Regular cardiac myocyte (primary cell): ENCODE results near the gene NKD2. TPM values are rescaled to one million over a fixed set of nuclear protein-coding genes. Genes with fewer than 3 reads are reported as not detected.

ENCODE experiments used
- total RNA-seq: library from RNA; depleted of rRNA; stranded (reverse); fragments of >200 nt; gene quantifications from 2 replicates; pipeline ENCODE4 v1.2.3, GENCODE V29; 2014

The NKD2 gene, protein sequence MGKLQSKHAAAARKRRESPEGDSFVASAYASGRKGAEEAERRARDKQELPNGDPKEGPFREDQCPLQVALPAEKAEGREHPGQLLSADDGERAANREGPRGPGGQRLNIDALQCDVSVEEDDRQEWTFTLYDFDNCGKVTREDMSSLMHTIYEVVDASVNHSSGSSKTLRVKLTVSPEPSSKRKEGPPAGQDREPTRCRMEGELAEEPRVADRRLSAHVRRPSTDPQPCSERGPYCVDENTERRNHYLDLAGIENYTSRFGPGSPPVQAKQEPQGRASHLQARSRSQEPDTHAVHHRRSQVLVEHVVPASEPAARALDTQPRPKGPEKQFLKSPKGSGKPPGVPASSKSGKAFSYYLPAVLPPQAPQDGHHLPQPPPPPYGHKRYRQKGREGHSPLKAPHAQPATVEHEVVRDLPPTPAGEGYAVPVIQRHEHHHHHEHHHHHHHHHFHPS
- total RNA-seq = 1.2 and 9.3 TPM in 2 replicates

DNA sequence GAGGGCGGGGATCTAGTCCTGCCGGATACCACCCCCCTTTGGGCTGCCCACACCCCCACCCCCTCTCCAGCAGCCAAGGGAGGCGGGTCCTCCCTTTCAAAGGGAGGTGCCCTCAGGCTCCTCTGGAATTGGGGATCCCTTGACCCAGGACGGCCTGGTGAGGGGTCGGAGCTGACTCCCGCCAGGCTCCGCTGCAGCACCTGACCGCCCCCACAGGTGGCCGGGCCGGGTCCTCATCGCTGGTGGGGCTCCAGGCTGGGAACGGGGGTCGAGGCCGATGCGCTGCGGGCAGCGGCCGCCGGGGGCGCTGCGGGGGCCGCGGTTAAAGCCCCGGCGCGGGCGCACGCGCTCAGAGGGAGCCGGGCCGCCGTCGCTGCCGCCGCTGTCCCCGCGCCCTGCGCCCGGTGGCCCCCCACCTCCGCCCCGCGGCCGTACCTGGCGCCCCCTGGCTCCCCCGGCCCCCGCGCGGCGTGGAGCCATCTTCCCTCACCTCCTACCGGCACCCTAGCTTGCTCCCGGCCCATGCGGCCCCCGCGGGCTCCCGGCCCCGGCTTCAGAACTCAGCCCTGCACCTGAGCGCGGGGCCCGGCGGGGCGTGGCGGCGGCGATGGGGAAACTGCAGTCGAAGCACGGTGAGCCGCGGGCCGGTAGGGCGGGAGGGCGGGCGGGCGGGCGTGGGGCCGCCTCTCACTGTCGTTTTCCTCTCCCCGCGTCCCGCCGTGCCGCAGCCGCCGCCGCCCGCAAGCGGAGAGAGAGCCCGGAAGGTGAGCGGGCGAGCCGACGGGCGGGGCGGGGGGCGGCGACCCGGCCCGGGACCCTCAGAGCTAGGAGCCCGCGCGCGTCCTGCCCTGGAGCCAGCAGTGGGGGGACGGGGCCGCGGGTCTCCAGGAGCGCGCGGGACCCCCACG, at the start of gene NKD2:
Gene NKD2, plus strand, starts transcription at position 352 of the 908 bp plus-strand sequence. Its CDS starts 256 bp downstream, at position 608.

Other genes with a start within 250 kb of the NKD2 start
- gene ZDHHC11B, start 224.1 kb upstream of the NKD2 start, total RNA-seq = under 0.01 TPM in 1 of 2 replicates, not detected in the other
- gene ZDHHC11, start 157.8 kb upstream of the NKD2 start, total RNA-seq = 0.77 and 1.7 TPM in 2 replicates
- gene BRD9, start 116.0 kb upstream of the NKD2 start, total RNA-seq = 35.8 and 51.2 TPM in 2 replicates
- gene TRIP13, start 115.9 kb upstream of the NKD2 start, total RNA-seq = 7.0 and 73.8 TPM in 2 replicates
- gene SLC12A7, start 103.3 kb downstream of the NKD2 start, total RNA-seq = 11.5 and 19.4 TPM in 2 replicates
- gene SLC6A19, start 192.8 kb downstream of the NKD2 start, total RNA-seq = not detected in 2 replicates
- not detected in 2 replicates for gene SLC6A18, start 216.6 kb downstream of the NKD2 start, total RNA-seq